WTC11 (cell line): ENCODE results near the gene HNRNPL. TPM values are rescaled to one million over a fixed set of nuclear protein-coding genes. Genes with fewer than 3 reads are reported as not detected.

ENCODE experiments used
- ATAC-seq: fragments of 200-7000 bp; cut with Tn5 transposase; 2 replicates; pipeline ENCODE4 v1.10.0; 2021; ENCODE audit warnings: mild to moderate bottlenecking, moderate library complexity
- CTCF ChIA-PET: fragments of 300-600 bp; sonication (Branson Sonifier 250); formaldehyde crosslinking; loops from one replicate; lab custom pipeline; 2021; ENCODE audit warnings: antibody characterized with exemption; lab: Charles Lee
- POLR2A ChIA-PET: fragments of 350-600 bp; sonication (Branson Sonifier 250); formaldehyde crosslinking; loops from one replicate; lab custom pipeline; 2021; ENCODE audit warnings: antibody characterized with exemption; lab: Charles Lee
- DNase-seq: peaks from one replicate; pipeline ENCODE4 v3.0.0; 2021; ENCODE audit warnings: low spot score
- H3K27ac Mint-ChIP-seq: 2 replicates; pipeline ENCODE4 v1.8.0; 2021; ENCODE audit warnings: mixed read lengths
- H3K27me3 Mint-ChIP-seq: 2 replicates; pipeline ENCODE4 v1.8.0; 2021; ENCODE audit warnings: low read depth, mild to moderate bottlenecking, moderate library complexity, mixed read lengths
- H3K36me3 Mint-ChIP-seq: 2 replicates; pipeline ENCODE4 v1.8.0; 2021; ENCODE audit warnings: mixed read lengths
- H3K4me1 Mint-ChIP-seq: 2 replicates; pipeline ENCODE4 v1.8.0; 2022; ENCODE audit warnings: mixed read lengths
- H3K4me3 Mint-ChIP-seq: 2 replicates; pipeline ENCODE4 v1.8.0; 2021; ENCODE audit warnings: mild to moderate bottlenecking, moderate library complexity, mixed read lengths
- H3K9me3 Mint-ChIP-seq: 2 replicates; pipeline ENCODE4 v1.8.0; 2021; ENCODE audit warnings: mixed read lengths
- AR ChIP-seq: fragments of 250-450 bp; sonication (Bioruptor Pico); IDR thresholded peaks from 2 replicates; pipeline ENCODE4 v1.9.0; 2021; ENCODE audit warnings: mild to moderate bottlenecking
- ESRRA ChIP-seq: sonication (generic); formaldehyde crosslinking; IDR thresholded peaks from 2 replicates; pipeline ENCODE4 v1.8.1; 2022; ENCODE audit warnings: mild to moderate bottlenecking, missing genetic modification reagents, borderline replicate concordance
- FOXJ3 ChIP-seq: sonication (generic); formaldehyde crosslinking; IDR thresholded peaks from 2 replicates; pipeline ENCODE4 v1.9.0; 2021; ENCODE audit warnings: missing genetic modification reagents, mild to moderate bottlenecking, borderline replicate concordance
- FOXK1 ChIP-seq: sonication (generic); formaldehyde crosslinking; IDR thresholded peaks from 2 replicates; pipeline ENCODE4 v1.8.0; 2022; ENCODE audit warnings: mild to moderate bottlenecking, moderate library complexity, missing genetic modification reagents
- GABPB1 ChIP-seq: sonication (generic); formaldehyde crosslinking; IDR thresholded peaks from 2 replicates; pipeline ENCODE4 v1.8.1; 2023; ENCODE audit warnings: mild to moderate bottlenecking, missing genetic modification reagents
- GRHL2 ChIP-seq: fragments of 250-450 bp; sonication (Bioruptor Pico); IDR thresholded peaks from 2 replicates; pipeline ENCODE4 v1.8.0; 2022; ENCODE audit warnings: mild to moderate bottlenecking, moderate library complexity; ENCODE audit not compliant: insufficient replicate concordance, severe bottlenecking
- KAT7 ChIP-seq: sonication (generic); formaldehyde crosslinking; IDR thresholded peaks from 2 replicates; pipeline ENCODE4 v1.8.1; 2023; ENCODE audit warnings: missing genetic modification reagents, mild to moderate bottlenecking, borderline replicate concordance
- NR1H2 ChIP-seq: sonication (generic); formaldehyde crosslinking; IDR thresholded peaks from 2 replicates; pipeline ENCODE4 v1.9.0; 2021; ENCODE audit warnings: mild to moderate bottlenecking, moderate library complexity, missing genetic modification reagents
- PRDM15 ChIP-seq: sonication (generic); formaldehyde crosslinking; IDR thresholded peaks from 2 replicates; pipeline ENCODE4 v1.8.0; 2022; ENCODE audit warnings: missing genetic modification reagents
- PRRX2 ChIP-seq: fragments of 250-450 bp; sonication (Bioruptor Pico); IDR thresholded peaks from 2 replicates; pipeline ENCODE4 v1.8.0; 2021; ENCODE audit warnings: mild to moderate bottlenecking
- ZNF317 ChIP-seq: sonication (generic); formaldehyde crosslinking; IDR thresholded peaks from 2 replicates; pipeline ENCODE4 v1.8.1; 2023; ENCODE audit warnings: low read depth, mild to moderate bottlenecking, moderate library complexity, missing genetic modification reagents, borderline replicate concordance
- ZNF671 ChIP-seq: fragments of 250-450 bp; sonication (Bioruptor Pico); IDR thresholded peaks from 2 replicates; pipeline ENCODE4 v1.8.0; 2021; ENCODE audit warnings: mild to moderate bottlenecking
- total RNA-seq: library from RNA; stranded (reverse); gene quantifications from 3 replicates; pipeline ENCODE4 v1.2.3, GENCODE V29; 2021
- TF ChIP-seq, protein P1 (sequence below): sonication (generic); formaldehyde crosslinking; IDR thresholded peaks from 2 replicates; pipeline ENCODE4 v1.8.0; 2022; ENCODE audit warnings: mild to moderate bottlenecking, missing genetic modification reagents
- TF ChIP-seq, protein P2 (sequence below): sonication (generic); formaldehyde crosslinking; IDR thresholded peaks from 2 replicates; pipeline ENCODE4 v1.8.1; 2023; ENCODE audit warnings: mild to moderate bottlenecking, missing genetic modification reagents
- TF ChIP-seq, protein P3 (sequence below): fragments of 250-450 bp; sonication (Bioruptor Pico); IDR thresholded peaks from 2 replicates; pipeline ENCODE4 v2.1.2; 2022; ENCODE audit warnings: mild to moderate bottlenecking, moderate library complexity

Gene HNRNPL
- total RNA-seq, 1 experiment from 2014 or later = 779 TPM

DNA sequence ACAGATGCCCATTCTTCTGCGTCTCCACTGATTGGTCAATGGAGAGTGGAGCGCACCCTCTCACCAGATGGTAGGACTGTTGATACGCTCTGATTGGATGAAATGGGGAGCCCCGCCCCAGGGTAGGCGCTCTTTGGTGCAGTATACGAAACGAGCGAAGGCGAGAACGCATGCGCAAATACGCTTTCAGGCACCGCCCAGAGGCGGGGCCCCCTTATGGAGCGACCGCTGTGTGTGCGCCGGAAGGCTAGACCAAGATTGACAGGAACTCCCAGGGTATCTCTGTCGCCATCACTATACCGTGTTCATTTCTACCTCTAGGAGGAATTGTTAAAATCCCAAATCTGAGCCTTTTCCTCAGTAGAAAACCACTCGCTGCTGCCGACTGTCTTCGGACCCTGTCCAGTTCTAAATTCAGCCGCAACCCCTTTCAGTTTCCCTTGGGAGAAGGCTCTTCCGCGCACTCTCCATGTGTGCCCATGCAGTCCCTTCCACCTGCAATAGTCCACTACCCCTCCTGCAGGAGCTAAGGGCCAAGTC lies 720 bp upstream of the HNRNPL start:
- peaks cover 2% of the 10 kb centered on the region; the same call in 1 of the 2 replicates for H3K27me3 Mint-ChIP-seq
- ChIA-PET CTCF (interaction anchor here (0.6 to 3.0 kb wide), 5 partner anchors 13 to 236 kb away, joined by 3 to 26 read pairs (median 4); partner anchors contain the start of genes FBXO17, MRPS12 and SARS2), POLR2A (interaction anchor here (0.9 kb wide), 1 partner anchor 80 kb away, joined by 3 read pairs; the partner anchor contains the start of genes MRPS12 and SARS2)
- H3K27ac Mint-ChIP-seq = peak overlapping the region; percentile 99
- peak overlapping the region; percentile 92 for H3K4me3 Mint-ChIP-seq
- peak; percentile 85 for ATAC-seq
- no peak for TF ChIP-seq ESRRA (CRISPR knock-in tag)
- TF ChIP-seq ZNF317 (CRISPR knock-in tag) = no peak
- no peak for TF ChIP-seq KAT7 (CRISPR knock-in tag)
- TF ChIP-seq, protein P1, sequence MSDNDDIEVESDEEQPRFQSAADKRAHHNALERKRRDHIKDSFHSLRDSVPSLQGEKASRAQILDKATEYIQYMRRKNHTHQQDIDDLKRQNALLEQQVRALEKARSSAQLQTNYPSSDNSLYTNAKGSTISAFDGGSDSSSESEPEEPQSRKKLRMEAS = peak; percentile 36; the same call in 1 of the 2 replicates
- TF ChIP-seq PRDM15 (CRISPR knock-in tag) = no peak
- TF ChIP-seq ZNF671 (CRISPR knock-in tag) = no peak
- TF ChIP-seq, protein P2, sequence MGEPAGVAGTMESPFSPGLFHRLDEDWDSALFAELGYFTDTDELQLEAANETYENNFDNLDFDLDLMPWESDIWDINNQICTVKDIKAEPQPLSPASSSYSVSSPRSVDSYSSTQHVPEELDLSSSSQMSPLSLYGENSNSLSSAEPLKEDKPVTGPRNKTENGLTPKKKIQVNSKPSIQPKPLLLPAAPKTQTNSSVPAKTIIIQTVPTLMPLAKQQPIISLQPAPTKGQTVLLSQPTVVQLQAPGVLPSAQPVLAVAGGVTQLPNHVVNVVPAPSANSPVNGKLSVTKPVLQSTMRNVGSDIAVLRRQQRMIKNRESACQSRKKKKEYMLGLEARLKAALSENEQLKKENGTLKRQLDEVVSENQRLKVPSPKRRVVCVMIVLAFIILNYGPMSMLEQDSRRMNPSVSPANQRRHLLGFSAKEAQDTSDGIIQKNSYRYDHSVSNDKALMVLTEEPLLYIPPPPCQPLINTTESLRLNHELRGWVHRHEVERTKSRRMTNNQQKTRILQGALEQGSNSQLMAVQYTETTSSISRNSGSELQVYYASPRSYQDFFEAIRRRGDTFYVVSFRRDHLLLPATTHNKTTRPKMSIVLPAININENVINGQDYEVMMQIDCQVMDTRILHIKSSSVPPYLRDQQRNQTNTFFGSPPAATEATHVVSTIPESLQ (CRISPR knock-in tag) = no peak
- no peak for TF ChIP-seq GRHL2 (CRISPR knock-in tag)
- TF ChIP-seq FOXK1 (CRISPR knock-in tag) = peak; percentile 74
- TF ChIP-seq, all 79 proteins: peak for 2
- Mint-ChIP-seq H3K9me3 (0 out of 2 replicates have a peak, but pooled peaks cover 3% of the 10 kb centered on the region), H3K4me1 (peaks cover 36% of the 10 kb centered on the region), H3K36me3 (peaks cover 38% of the 10 kb centered on the region)
- peak; percentile 99 for DNase-seq

GRCh38 chr19:38849147-38849859 lies 483 bp downstream of the HNRNPL start:
- ChIA-PET POLR2A (interaction anchor here (0.6 to 1.6 kb wide), 12 partner anchors 17 to 585 kb away, joined by 3 to 8 read pairs (median 4); partner anchors contain the start of genes ECH1, EIF3K, NFKBIB and SIRT2), CTCF (interaction anchor here (0.6 to 2.0 kb wide), 10 partner anchors 11 to 446 kb away, joined by 3 to 15 read pairs (median 4); partner anchors contain the start of genes FAM98C, MRPS12 and SARS2)
- H3K9me3 Mint-ChIP-seq = no peaks in the 10 kb centered on the region
- ATAC-seq = peak; percentile 3
- H3K4me3 Mint-ChIP-seq = peak overlapping the region; percentile 92
- no peaks in the 10 kb centered on the region; the same call in 1 of the 2 replicates for H3K27me3 Mint-ChIP-seq
- peaks cover 46% of the 10 kb centered on the region for H3K36me3 Mint-ChIP-seq
- peak; percentile 93 for DNase-seq
- H3K27ac Mint-ChIP-seq = peak overlapping the region; percentile 99
- H3K4me1 Mint-ChIP-seq = peaks cover 39% of the 10 kb centered on the region
- TF ChIP-seq GRHL2 (CRISPR knock-in tag) = no peak
- TF ChIP-seq AR (CRISPR knock-in tag) = peak; percentile 53; the same call in 1 of the 2 replicates
- TF ChIP-seq, protein P1 = peak; percentile 37
- TF ChIP-seq FOXJ3 (CRISPR knock-in tag) = no peak
- 0 out of 2 replicates have a peak, but pooled peaks have one; percentile 22 for TF ChIP-seq ZNF317 (CRISPR knock-in tag)
- TF ChIP-seq PRRX2 (CRISPR knock-in tag) = 0 out of 2 replicates have a peak, but pooled peaks have one; percentile 11
- TF ChIP-seq, protein P3, sequence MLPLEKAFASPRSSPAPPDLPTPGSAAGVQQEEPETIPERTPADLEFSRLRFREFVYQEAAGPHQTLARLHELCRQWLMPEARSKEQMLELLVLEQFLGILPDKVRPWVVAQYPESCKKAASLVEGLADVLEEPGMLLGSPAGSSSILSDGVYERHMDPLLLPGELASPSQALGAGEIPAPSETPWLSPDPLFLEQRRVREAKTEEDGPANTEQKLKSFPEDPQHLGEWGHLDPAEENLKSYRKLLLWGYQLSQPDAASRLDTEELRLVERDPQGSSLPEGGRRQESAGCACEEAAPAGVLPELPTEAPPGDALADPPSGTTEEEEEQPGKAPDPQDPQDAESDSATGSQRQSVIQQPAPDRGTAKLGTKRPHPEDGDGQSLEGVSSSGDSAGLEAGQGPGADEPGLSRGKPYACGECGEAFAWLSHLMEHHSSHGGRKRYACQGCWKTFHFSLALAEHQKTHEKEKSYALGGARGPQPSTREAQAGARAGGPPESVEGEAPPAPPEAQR (CRISPR knock-in tag) = no peak
- TF ChIP-seq PRDM15 (CRISPR knock-in tag) = no peak
- TF ChIP-seq GABPB1 (CRISPR knock-in tag) = 0 out of 2 replicates have a peak, but pooled peaks have one; percentile 16
- TF ChIP-seq NR1H2 (CRISPR knock-in tag) = no peak
